Thyroid gland (tissue), 4 donors: ENCODE results near the gene MPZL1.

Experiments used
- CTCF ChIP-seq, 6 experiments: fragments of 200-600 bp in 3 of 6; fragments of 450-650 bp in 3 of 6; sonication (generic) in 3 of 6; IDR thresholded peaks; one replicate each; pipeline ENCODE4 v1.5.1; 2016 to 2019; ENCODE audit warnings: antibody characterized with exemption in 6 of 6, mild to moderate bottlenecking in 2 of 6, inconsistent platforms in 1 of 6, moderate library complexity in 1 of 6
- POLR2A ChIP-seq, 2 donors: fragments of 450-650 bp; IDR thresholded peaks; one replicate each; pipeline ENCODE4 v1.6.1; 2017; ENCODE audit warnings: antibody characterized with exemption in 2 of 2, mild to moderate bottlenecking in 2 of 2, moderate library complexity in 1 of 2

- TF ChIP-seq CTCF (IDR thresholded peaks at IDR 0.05) (no peak), POLR2A (IDR thresholded peaks at IDR 0.05) (no peak)
Observed at GRCh38 chr1:167678422-167678821, 43.4 kb upstream of the MPZL1 start.
